Right kidney (tissue), 1 donor: ENCODE results near the gene CENPU.
"Not testable (repeated sequence)": the region's sequence is repeated elsewhere in the genome, so short reads cannot be mapped to it uniquely, and the experiment has no call there.

ENCODE experiments used
- DNase-seq: peaks from one replicate; pipeline ENCODE4 v3.0.0-alpha.2; 2016

CENPU gene

GRCh38 chr4:184668096-184668495, 65.8 kb downstream of the CENPU start:
- no peak for DNase-seq

DNA sequence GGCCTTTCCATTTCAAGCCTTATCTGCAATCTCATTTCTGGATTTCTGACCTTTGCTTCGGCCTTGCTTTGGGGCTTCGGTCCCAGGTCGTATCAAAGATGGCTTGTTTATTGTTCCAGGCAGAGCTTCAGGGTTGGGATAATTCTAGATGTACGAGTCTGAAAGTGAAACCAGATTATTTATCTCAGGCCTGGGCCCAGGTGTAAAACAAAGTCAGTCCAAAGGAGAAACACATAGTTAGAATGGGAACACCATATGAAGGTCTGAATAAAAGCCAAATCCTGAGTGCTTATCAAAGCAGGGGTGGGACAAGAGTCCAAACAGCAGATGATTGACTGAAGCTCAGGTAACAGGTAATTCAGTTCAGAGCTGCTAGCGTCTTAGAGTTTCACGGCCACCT, 67.2 kb downstream of the CENPU start:
- no peak for DNase-seq

DNA sequence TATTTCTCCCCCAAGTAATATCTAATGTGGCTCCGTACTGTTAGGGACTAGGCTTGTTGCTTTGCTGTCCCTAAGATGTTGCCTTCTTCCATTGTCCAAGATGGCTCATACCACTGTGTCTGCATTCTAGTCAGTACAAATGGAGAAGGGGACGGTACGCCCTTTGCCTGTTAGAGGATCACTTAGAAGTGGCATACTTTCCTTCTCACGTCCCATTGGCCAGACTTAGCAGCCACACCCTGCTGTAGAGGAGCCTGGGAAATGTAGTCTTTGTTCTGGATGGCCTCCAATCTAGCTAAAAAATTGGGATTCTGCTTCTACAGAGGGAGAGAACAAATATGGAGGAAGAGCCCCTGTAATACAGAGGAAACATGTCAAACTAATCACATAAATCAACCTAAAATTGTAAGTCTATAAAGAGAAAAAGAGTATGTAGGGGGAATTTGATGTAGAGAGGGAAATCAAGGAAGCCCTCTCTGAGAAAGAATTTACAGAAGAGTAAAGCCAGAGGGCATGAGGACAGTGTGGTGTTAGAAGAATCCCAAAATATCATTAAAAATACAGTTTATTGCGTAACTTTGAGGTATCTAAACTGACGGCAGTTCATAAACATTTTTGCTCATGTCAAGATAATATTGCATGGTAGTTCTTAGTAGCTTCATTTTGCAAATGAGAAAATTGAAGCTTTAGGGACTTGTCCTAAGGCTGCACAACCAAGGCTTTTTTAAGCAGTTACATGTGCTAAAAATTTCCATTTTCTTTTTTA, 69.3 kb downstream of the CENPU start:
- no peak for DNase-seq

GRCh38 chr4:184662236-184662635, 71.7 kb downstream of the CENPU start:
- no peak for DNase-seq

DNA sequence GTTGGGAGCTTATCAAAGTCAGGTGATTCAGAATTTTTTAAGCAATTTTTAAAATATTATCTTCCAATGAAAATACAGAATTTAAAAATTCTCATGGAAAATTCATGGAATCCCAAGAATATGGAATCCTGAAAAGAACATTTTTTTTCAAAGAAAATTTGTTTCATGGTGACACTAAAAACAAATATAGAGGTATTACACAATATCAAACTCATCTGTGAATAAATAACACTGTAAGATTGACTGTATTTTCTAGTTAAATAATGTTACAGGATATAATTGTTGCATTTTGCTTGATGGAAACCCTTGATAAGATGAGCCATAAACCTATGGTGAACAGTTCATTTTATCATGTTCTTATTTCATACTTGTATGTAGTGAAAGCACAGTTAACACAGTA, 72.9 kb downstream of the CENPU start:
- DNase-seq, result no peak

DNA sequence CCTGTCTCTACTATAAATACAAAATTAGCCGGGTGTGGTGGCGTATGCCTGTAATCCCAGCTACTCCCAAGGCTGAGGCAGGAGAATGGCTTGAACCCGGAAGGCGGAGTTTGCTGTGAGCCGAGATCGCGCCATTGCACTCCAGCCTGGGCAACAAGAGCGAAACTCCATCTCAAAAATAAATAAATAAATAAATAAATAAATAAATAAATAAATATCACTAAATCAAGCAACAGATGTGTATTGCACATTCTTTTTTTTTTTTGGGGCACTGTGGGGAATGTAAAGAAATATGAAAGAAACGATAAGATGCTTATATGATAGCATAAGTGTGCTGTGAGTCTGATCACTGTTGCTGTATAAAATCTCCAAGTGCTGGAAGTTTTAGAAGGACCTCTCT, 76.1 kb downstream of the CENPU start:
- DNase-seq, result not testable (repeated sequence)

DNA sequence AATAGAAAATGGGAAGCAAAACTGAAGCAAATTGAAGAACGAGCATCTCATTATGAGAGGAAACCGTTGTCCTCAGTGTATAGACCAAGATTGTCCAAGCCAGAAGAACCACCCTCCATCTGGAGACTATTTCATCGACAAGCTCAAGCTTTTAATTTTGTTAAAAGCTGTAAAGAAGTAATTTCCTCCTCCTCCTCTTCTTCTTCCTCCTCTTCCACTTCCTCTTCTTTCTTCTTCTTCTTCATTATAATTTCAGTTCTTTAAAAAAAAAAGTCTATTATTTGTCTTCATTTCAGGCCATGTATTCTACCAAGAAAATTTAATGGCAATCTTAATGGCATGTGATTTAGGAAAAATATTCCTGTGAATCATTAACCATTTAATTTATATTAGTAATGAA, 76.8 kb downstream of the CENPU start:
- no peak for DNase-seq

- no peak for DNase-seq
These were observed 77.7 kb downstream of the CENPU start for GRCh38 chr4:184655889-184656869.

- DNase-seq, result no peak
These were observed 80.2 kb downstream of the CENPU start for GRCh38 chr4:184653650-184654049.

DNA sequence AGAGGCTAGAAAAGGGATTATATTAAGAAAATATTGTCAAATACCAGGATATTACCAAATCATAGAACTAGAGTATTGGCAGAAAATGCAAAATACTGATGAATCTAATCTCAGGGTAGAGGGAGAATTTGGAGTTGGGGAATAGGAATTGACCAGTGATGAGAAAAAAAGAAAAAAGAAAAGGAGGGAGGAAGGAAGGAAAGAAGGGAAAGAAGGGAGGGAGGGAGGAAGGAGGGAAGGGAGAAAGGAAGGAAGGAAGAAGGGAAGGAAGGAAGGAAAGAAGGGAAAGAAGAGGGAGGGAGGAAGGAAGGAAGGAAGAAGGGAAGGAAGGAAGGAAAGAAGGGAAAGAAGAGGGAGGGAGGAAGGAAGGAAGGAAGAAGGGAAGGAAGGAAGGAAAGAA, 81.2 kb downstream of the CENPU start:
- not testable (repeated sequence) for DNase-seq

- no peak for DNase-seq
These were observed 82.0 kb downstream of the CENPU start for GRCh38 chr4:184651899-184652298.

DNA sequence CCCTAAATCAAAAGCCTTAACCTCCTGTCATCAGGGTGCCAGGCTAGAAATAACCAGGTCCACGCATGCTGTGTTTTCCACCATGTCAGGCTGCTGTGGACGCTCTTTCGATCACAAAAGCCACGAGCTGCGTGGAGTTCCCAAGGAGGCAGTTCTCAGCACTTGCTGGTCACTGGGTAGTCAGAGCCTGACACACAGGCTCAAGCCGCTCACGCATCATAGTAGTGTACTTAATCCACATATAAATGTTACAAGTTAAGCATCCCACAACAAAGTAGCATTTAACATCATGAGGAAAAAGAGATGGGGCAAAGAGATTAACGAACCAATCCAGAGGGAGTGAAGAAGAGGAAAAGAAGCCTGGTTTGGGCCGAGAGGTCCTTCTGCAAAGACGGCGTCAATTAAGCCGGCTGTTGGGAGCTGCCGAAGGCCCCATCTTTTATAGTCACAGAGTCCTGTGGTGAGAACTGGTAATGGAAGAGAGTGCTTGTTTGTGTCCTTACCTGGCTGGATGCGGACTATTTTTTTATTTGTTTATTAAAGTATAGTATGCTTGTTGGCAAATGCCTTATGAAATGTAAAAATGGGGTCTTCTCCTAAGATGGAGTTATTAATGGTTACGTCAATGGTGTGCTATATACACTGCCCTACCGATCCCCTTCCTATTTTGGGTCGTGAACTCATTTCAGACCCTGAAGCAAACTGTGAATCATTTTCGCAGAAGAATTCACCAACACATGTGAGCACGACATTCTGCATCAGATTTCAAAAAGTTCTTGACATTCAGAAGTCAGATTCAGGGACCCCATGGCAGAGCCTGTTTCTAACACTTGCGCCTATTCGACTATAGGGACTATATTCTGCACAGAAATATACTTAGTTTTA, 83.7 kb downstream of the CENPU start:
- no peak for DNase-seq

DNA sequence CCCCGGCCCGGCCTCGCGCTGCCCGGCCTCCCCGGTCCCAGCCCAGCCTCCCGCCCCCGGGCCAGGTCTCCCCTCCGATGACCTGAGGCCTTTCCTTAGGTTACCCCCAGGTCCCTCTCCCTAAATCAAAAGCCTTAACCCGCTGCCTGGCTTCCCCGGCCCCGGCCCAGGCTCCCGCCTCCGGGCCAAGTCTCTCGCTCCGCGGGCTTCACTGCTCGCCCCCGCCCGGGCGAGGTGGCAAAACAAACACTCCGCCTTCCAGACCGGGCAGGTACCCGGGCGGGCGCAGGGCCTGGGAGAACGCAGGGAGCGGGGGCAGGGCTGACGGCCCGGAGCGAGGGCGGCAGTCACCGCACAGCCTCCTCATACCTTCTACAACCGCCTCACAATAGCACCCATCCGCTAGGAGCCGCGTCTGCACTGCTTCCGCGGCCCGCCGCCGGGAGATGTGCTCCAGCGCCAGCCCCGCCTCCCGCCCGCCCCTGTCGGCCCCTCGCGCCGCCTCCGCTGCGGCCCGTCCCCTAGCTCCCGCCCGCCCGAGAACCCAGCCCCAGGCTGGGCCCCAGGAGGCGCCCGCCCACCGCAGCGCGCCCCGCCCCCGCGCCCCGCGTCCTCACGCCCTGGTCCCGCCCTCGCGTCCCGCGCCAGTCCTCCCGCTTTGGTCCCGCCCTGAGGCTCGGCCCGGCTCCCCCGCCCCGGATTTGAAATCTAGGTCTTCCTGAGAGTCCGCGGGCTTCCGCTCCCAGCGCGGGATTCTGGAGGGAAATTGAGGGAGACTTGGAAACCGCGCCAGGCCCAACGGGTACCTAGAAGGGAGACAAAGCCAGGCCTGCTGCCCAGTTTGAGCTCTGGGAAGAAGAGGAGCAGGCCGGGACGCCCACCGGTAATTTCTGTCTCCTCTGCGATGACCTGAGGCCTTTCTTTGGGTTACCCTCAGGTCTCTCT, 84.6 kb downstream of the CENPU start, which contains the start of the genes CASP3 and PRIMPOL:
TSS of gene CASP3 (minus strand) at position 422 of the 945 bp plus-strand sequence. CDS start 10,994 bp downstream, outside the sequence.
TSS of gene PRIMPOL (plus strand) at position 713 of the 945 bp plus-strand sequence. CDS start 7,403 bp downstream, outside the sequence.
- DNase-seq, result peak; percentile 90

- DNase-seq, result peak; percentile 85
These were observed 85.4 kb downstream of the CENPU start for GRCh38 chr4:184648313-184649025.

GRCh38 chr4:184648054-184648312, 85.9 kb downstream of the CENPU start:
- DNase-seq, result no peak

DNA sequence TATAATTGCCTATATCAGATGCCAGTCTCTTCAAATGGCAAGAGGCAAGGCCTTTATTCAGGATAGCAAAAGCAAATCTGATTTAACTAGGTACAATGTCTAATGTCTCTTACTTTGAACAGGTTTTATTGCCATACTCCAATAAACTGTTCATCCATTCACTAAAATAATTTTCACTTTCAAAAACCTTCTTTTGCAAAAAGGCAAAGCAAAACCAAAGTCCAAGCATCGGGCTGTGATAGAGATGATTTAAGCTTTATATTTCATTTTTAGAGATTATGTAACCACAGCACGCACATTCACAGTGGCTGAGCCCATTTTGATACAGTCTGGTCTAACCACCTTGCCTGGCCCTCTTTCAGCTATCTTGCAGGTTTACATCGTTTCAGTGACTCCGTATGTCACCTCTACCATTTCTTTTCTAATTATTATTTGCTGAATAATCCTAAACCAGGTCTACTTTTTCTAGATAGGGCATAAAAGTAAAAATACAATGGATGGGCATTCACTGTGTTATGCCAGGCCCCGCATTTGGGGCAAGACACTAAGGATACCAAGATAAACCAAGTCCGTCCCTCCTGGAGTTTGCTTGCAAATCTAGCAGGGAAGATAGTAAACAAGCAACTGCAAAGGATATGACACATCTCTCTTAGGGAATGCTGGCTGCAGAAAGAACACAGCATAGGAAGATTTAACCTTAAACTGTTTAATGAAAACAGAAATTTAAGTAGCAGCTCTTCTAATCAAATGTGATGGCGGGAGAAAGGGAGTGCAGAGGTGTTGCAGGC, 86.4 kb downstream of the CENPU start:
- no peak for DNase-seq

DNA sequence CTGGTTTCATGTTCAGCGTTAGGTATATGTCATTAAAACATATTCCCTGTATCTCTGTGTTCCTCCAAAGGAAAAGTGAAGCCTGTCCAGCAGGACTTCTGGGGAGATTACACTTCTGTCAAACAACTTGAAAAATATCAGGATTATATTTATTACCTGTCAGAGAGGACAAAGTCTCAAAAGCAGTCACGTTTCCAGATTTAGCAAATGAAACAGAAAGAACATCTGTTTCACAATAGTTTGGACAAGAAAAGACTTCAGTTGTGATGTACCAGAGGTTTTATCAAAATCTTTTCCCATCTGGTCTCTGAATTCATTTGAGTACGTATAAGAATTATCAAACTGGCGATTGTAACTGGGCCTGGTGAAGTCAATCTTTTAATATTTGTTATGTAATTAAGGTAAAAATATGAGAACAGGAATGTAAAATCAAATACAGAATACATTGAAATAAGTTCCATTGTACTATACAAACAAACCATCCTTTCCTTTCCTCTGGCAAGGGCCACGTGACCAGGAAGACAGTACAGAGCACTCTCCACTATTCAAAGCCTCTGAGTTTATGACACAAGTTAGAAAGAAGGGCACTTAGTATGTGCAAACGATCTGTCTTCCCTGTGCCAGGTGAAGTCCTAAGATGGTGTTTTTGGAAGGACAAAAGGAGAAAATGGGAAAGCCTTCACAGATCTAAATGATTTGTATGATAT, 87.8 kb downstream of the CENPU start:
- DNase-seq, result no peak

DNA sequence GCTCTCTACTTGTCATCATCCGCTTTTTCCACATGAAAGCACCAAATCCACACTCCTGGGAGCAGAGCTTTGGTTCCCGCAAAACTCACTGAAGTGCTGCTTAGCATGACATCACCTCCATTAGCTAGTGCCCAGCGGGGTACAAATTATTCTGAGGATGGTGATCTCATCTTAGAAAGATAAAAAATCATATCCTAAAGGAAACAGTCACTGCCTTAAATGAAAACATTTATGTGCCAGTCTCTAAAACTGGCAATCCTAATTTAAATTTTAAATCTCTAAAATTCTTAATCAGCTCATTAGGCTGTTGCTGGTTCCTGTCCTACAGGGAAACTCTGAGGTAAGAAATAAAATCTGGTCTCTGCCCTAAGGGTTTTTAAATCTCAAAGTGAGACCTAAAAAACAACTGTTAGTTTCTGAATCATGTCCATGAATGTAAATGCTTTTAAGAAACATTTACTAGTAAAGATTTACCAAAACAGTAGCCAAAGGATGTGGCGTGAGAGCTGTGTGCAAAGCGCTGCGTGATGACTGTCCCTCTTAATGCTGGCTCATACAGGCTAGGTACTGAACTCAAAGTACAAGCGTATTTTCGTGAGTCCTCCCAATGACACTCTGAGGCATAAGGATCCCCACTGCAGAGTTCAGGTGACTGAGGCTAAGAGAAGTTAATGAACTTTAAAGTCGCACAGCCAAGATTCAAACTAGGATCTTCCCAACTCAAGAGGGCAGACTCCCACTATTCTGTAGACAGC, 89.2 kb downstream of the CENPU start:
- DNase-seq, result no peak
